MCF 10A (cell line): ENCODE data around the gene NOL7. TPM values are rescaled to one million over a fixed set of nuclear protein-coding genes. Genes with fewer than 3 reads are reported as not detected.

Experiments used
- BruUV-seq: library from RNA; stranded (reverse); fragments of 400-500 nt; replicated peaks from 2 replicates; lab custom pipeline; 2021; lab: Mats Ljungman, UMichigan
- CTCF ChIA-PET: fragments of 300-600 bp; sonication (Branson Sonifier 250); formaldehyde crosslinking; extraction: SDS; loops from one replicate; lab custom pipeline; 2021; ENCODE audit warnings: antibody characterized with exemption, inconsistent platforms; lab: Yijun Ruan, JAX
- POLR2A ChIA-PET: fragments of 300-600, 350-650 bp; sonication (Branson Sonifier 250); formaldehyde crosslinking; extraction: SDS; loops from one replicate; lab custom pipeline; 2020; ENCODE audit warnings: antibody characterized with exemption, inconsistent platforms; lab: Yijun Ruan, JAX
- DNase-seq: peaks from one replicate; pipeline ENCODE4 v3.0.0-alpha.2; 2018; ENCODE audit not compliant: unreplicated experiment
- H3K27ac Mint-ChIP-seq: one replicate; pipeline ENCODE4 v1.8.0; 2022; ENCODE audit warnings: mild to moderate bottlenecking, low read depth, mixed read lengths; ENCODE audit not compliant: unreplicated experiment
- H3K27me3 Mint-ChIP-seq: one replicate; pipeline ENCODE4 v1.8.0; 2022; ENCODE audit warnings: mixed read lengths; ENCODE audit not compliant: insufficient read depth, unreplicated experiment
- H3K36me3 Mint-ChIP-seq: one replicate; pipeline ENCODE4 v1.8.0; 2022; ENCODE audit warnings: mild to moderate bottlenecking, moderate library complexity, mixed read lengths; ENCODE audit not compliant: insufficient read depth, unreplicated experiment
- H3K4me1 Mint-ChIP-seq: one replicate; pipeline ENCODE4 v1.8.0; 2022; ENCODE audit warnings: mixed read lengths; ENCODE audit not compliant: insufficient read depth, unreplicated experiment
- H3K4me3 Mint-ChIP-seq: one replicate; pipeline ENCODE4 v1.8.0; 2022; ENCODE audit warnings: mild to moderate bottlenecking, moderate library complexity, mixed read lengths; ENCODE audit not compliant: unreplicated experiment
- H3K9me3 Mint-ChIP-seq: one replicate; pipeline ENCODE4 v1.8.0; 2022; ENCODE audit warnings: mixed read lengths; ENCODE audit not compliant: unreplicated experiment
- CTCF ChIP-seq: fragments of 200-600 bp; IDR thresholded peaks from one replicate; pipeline ENCODE4 v1.8.0; 2022; ENCODE audit warnings: antibody characterized with exemption, mild to moderate bottlenecking; ENCODE audit not compliant: unreplicated experiment
- intact Hi-C: fragments of 100-400 bp; cut with micrococcal nuclease; formaldehyde crosslinking; loops from 2 replicates; pipeline ENCODE4 v1.14.1; 2022
- total RNA-seq: library from RNA; stranded (reverse); gene quantifications from 2 replicates; pipeline ENCODE4 v1.2.3, GENCODE V29; 2022

NOL7 gene
- total RNA-seq, 1 experiment from 2014 or later: 98.5 TPM

GRCh38 chr6:13591205-13591921 is 23.8 kb upstream of the NOL7 start:
- no TSS peak for BruUV-seq
- intact Hi-C loops: no loop called here
- Mint-ChIP-seq H3K27me3 (no peaks in the 10 kb centered on the region), H3K4me3 (no peak overlapping the region), H3K4me1 (no peaks in the 10 kb centered on the region), H3K9me3 (no peaks in the 10 kb centered on the region), H3K36me3 (peaks cover 16% of the 10 kb centered on the region), H3K27ac (no peak overlapping the region)
- no peak for DNase-seq
- no peak for TF ChIP-seq CTCF
- ChIA-PET POLR2A (interaction anchor here (0.6 to 1.6 kb wide), 3 partner anchors 15 to 475 kb away, joined by 3 to 4 read pairs (median 4); no protein-coding TSS in a partner anchor), CTCF (interaction anchor here (0.5 to 1.9 kb wide), 4 partner anchors 9 to 261 kb away, joined by 3 to 7 read pairs (median 4); partner anchors contain the start of gene SIRT5)

GRCh38 chr6:13593103-13593502 is 22.0 kb upstream of the NOL7 start:
- intact Hi-C loops: no loop called here
- ChIA-PET POLR2A (interaction anchor here (0.7 to 3.1 kb wide), 3 partner anchors 12 to 18 kb away, joined by 3 to 12 read pairs (median 3); no protein-coding TSS in a partner anchor), CTCF (interaction anchor here (1.6 kb wide), 1 partner anchor 18 kb away, joined by 4 read pairs; no protein-coding TSS in a partner anchor)
- peaks cover 27% of the 10 kb centered on the region for H3K36me3 Mint-ChIP-seq
- BruUV-seq: no TSS peak
- H3K4me1 Mint-ChIP-seq: no peaks in the 10 kb centered on the region
- TF ChIP-seq CTCF: no peak
- no peak overlapping the region for H3K4me3 Mint-ChIP-seq
- H3K27ac Mint-ChIP-seq: no peak overlapping the region
- no peaks in the 10 kb centered on the region for H3K9me3 Mint-ChIP-seq
- no peak for DNase-seq
- H3K27me3 Mint-ChIP-seq: no peaks in the 10 kb centered on the region

GRCh38 chr6:13593720-13594119 is 21.4 kb upstream of the NOL7 start:
- no peak overlapping the region for H3K4me3 Mint-ChIP-seq
- intact Hi-C loops: no loop called here
- no peak for TF ChIP-seq CTCF
- no peaks in the 10 kb centered on the region for H3K9me3 Mint-ChIP-seq
- H3K27ac Mint-ChIP-seq: no peak overlapping the region
- ChIA-PET POLR2A (interaction anchor here (0.7 to 3.1 kb wide), 2 partner anchors 11 to 16 kb away, joined by 3 to 12 read pairs; no protein-coding TSS in a partner anchor), CTCF (interaction anchor here (1.6 to 2.4 kb wide), 2 partner anchors 18 to 21 kb away, joined by 4 to 8 read pairs; partner anchors contain the start of gene NOL7)
- no peak for DNase-seq
- BruUV-seq: no TSS peak
- no peaks in the 10 kb centered on the region for H3K27me3 Mint-ChIP-seq
- no peaks in the 10 kb centered on the region for H3K4me1 Mint-ChIP-seq
- peaks cover 32% of the 10 kb centered on the region for H3K36me3 Mint-ChIP-seq

GRCh38 chr6:13597073-13597472 is 18.1 kb upstream of the NOL7 start:
- POLR2A ChIA-PET: no interaction called here
- peaks cover 47% of the 10 kb centered on the region for H3K36me3 Mint-ChIP-seq
- no peak for DNase-seq
- H3K9me3 Mint-ChIP-seq: no peaks in the 10 kb centered on the region
- CTCF ChIA-PET: interaction anchor here (0.7 to 0.8 kb wide), 2 partner anchors 22 to 213 kb away, joined by 5 read pairs; no protein-coding TSS in a partner anchor
- no peaks in the 10 kb centered on the region for H3K27me3 Mint-ChIP-seq
- no peaks in the 10 kb centered on the region for H3K4me1 Mint-ChIP-seq
- no peak overlapping the region for H3K4me3 Mint-ChIP-seq
- intact Hi-C loops: no loop called here
- no TSS peak for BruUV-seq
- TF ChIP-seq CTCF: no peak
- no peak overlapping the region for H3K27ac Mint-ChIP-seq
